Measurements from ENCODE around the gene ELK4.

The ELK4 gene

DNA sequence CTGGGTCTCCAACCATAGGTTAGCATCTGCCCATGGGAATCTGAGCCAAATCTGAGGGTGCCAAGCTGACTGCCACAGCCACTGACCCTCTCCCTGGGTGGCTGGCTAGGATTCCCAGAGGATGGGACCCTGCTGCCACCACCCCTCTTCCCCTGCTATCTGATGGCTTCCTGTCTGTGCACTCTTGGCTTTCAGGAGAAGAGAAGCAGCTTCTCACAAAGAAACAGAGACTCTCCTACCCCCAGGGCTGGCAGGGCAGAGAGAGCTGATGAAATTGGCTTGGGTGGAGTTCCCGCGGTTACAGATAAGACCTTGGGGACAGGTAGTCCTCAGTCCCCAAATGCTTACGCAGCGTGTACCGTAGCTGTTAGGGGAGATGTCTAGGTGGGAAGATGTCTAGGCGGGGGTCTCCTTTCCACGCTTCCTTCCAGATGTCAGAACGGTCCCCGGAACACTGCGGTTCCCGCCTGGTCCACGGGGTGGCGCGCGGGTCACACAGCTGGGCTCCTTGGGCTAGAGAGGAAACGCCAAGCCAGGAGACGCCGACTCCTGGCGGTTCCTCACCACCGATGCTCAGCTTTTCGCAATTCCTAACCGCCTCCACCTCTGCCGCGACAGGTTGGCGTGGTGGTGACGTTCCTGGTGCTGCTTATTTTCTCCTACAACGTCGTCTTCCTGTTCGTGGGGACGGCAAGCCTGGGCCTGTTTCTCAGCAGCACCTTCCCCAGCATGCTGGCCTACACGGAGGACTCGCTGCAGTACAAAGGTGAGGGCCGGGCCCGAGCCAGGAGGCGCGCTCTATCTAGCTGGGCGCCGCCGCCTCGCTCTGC lies 40.1 kb downstream of the ELK4 start:
- Histone ChIP-seq H3K4me3 (ENCODE audit: low read depth in 1 of 2, low read length in 1 of 2) (peak overlapping the region; percentile 26 to 44), H3K27ac (no peak overlapping the region)

DNA sequence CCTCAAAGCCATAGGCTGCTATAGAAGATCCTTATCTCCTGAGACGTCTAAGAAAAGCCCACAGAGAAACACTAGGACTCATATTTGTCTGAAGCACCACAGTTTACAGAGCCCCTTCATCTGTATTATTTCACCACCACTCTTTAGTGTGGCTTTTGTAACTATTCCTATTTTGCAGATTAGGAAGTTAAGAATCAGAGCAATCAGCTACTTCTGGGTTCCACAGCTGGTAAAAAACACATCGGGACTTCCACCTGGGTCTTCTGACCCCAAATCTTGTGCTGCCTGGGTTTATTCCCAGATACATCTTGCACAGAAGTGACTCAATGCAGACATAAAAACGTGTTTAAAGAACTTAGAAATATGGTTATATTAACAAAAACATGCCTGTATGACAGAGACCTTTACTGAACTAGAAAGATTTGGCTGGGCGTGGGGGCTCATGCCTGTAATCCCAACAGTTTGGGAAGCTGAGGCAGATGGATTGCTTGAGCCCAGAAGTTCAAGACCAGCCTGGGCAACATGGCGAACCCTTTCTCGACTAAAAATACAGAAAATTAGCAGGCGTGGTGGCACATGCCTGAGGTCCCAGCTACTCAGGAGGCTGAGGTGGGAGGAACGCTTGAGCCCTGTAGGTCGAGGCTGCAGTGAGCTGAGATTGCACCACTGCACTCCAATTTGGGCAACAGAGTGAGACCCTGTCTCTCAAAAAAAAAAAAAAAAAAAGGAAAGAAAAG lies 40.9 kb downstream of the ELK4 start:
- Histone ChIP-seq H3K27me3 (no peaks in the 10 kb centered on the region), H3K36me3 (no peaks in the 10 kb centered on the region)

More for the DNA sequence above, 40.1 kb downstream of the ELK4 start:
- no peaks in the 10 kb centered on the region for H3K27me3 ChIP-seq
- H3K9me3 ChIP-seq = no peaks in the 10 kb centered on the region
- peaks cover 0 to 6% of the 10 kb centered on the region in 2 experiments for H3K4me1 ChIP-seq (ENCODE audit: control insufficient read depth in 1 of 2, insufficient read depth in 1 of 2, low read depth in 1 of 2, low read length in 1 of 2)
- TF ChIP-seq, protein P1, sequence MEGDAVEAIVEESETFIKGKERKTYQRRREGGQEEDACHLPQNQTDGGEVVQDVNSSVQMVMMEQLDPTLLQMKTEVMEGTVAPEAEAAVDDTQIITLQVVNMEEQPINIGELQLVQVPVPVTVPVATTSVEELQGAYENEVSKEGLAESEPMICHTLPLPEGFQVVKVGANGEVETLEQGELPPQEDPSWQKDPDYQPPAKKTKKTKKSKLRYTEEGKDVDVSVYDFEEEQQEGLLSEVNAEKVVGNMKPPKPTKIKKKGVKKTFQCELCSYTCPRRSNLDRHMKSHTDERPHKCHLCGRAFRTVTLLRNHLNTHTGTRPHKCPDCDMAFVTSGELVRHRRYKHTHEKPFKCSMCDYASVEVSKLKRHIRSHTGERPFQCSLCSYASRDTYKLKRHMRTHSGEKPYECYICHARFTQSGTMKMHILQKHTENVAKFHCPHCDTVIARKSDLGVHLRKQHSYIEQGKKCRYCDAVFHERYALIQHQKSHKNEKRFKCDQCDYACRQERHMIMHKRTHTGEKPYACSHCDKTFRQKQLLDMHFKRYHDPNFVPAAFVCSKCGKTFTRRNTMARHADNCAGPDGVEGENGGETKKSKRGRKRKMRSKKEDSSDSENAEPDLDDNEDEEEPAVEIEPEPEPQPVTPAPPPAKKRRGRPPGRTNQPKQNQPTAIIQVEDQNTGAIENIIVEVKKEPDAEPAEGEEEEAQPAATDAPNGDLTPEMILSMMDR (IDR thresholded peaks at IDR 0.05) = peak; percentile 89
- no peaks in the 10 kb centered on the region for H3K36me3 ChIP-seq

DNA sequence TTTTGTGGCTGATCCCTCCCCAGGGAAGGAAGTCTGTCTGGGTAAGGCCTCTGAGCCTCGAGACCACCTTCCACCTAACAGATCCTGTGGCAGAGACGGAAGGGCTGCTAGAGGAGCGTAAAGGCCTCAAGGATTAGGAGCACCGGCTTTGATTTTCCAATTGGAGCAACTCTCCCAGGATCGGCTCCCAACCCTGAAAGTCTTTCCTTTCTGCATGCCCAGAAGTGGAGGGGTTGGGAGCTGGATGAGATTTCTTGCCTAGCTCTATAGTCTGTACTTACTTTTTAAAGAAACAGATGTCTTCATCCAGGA lies 41.4 kb downstream of the ELK4 start:
- Histone ChIP-seq H3K4me3 (ENCODE audit: low read depth in 1 of 2, low read length in 1 of 2) (no peak overlapping the region), H3K27ac (no peak overlapping the region), H3K9me3 (no peaks in the 10 kb centered on the region), H3K36me3 (no peaks in the 10 kb centered on the region), H3K27me3 (no peaks in the 10 kb centered on the region), H3K4me1 (ENCODE audit: control insufficient read depth in 1 of 2, insufficient read depth in 1 of 2, low read depth in 1 of 2, low read length in 1 of 2) (peaks cover 0 to 6% of the 10 kb centered on the region in 2 experiments)
- TF ChIP-seq, protein P1 (IDR thresholded peaks at IDR 0.05) = no peak

More for the DNA sequence above, 40.9 kb downstream of the ELK4 start:
- Histone ChIP-seq H3K9me3 (no peaks in the 10 kb centered on the region), H3K27ac (no peak overlapping the region), H3K4me1 (ENCODE audit: control insufficient read depth in 1 of 2, insufficient read depth in 1 of 2, low read depth in 1 of 2, low read length in 1 of 2) (peaks cover 0 to 6% of the 10 kb centered on the region in 2 experiments), H3K4me3 (ENCODE audit: low read depth in 1 of 2, low read length in 1 of 2) (no peak overlapping the region)
- TF ChIP-seq, protein P1 (IDR thresholded peaks at IDR 0.05) = no peak

DNA sequence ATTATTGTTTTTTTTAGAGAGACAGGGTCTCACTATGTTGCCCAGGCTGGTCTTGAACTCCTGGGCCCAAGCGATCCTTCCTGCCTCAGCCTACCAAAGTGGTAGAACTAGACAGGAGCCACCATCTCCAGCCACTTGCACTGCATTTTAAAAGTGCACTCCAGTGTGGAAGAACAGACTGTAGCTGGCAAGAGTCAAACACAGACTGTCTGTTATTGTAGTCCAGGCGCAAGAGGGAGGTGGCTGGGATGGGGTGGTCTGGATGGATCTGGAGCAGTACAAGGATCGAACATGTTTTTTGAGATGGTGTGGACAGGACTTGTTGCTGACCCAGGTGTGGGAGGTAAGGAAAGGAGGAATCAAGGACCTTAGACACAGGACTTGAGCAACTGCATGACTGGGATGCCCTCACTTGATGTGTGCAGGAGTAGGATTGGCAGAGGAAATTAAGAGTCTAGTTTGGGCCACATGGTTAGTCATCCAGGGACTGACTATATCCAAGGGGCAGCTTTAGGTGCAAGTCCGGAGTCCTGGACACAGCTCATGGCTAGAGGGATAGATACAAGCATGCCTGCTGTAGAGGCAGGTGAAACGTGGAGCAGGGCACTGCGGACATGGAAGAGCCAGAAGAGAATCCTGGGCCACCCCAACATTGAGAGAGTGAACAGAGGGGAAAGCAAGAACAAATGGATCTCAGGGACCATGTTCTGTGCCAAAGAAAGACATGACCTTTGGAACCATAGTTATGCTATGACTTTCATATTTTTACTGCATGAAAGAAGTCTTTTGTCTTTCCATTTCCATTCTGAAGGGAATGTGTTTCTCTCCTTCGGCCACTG lies 42.0 kb downstream of the ELK4 start:
- Histone ChIP-seq H3K9me3 (no peaks in the 10 kb centered on the region), H3K4me3 (ENCODE audit: low read depth in 1 of 2, low read length in 1 of 2) (no peak overlapping the region), H3K36me3 (no peaks in the 10 kb centered on the region), H3K27ac (no peak overlapping the region), H3K4me1 (ENCODE audit: control insufficient read depth in 1 of 2, insufficient read depth in 1 of 2, low read depth in 1 of 2, low read length in 1 of 2) (peaks cover 0 to 6% of the 10 kb centered on the region in 2 experiments), H3K27me3 (no peaks in the 10 kb centered on the region)
- TF ChIP-seq, protein P1 (IDR thresholded peaks at IDR 0.05) = no peak

DNA sequence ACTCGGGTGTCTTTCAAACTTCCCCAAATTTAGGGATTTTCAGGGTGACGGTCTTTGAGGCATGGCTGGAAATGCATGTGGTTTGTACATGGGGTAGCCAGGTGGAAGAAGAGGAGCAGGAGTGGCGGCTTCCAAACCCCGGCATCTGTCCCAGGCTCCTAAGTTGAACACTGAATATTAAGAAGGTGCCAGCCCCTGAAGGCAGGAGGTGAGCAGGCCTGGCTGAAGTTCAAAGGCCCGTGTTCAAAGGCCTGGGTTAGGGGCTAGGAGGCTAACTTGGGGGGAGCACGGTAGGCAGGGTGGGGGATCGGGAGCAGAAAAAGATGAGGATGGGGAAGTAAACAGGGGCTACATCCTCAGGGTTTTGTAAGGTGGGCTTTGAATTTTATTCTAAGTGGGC lies 42.8 kb downstream of the ELK4 start:
- TF ChIP-seq, protein P1 (IDR thresholded peaks at IDR 0.05) = no peak
- Histone ChIP-seq H3K4me1 (ENCODE audit: control insufficient read depth in 1 of 2, insufficient read depth in 1 of 2, low read depth in 1 of 2, low read length in 1 of 2) (peaks cover 0 to 6% of the 10 kb centered on the region in 2 experiments), H3K9me3 (no peaks in the 10 kb centered on the region), H3K4me3 (ENCODE audit: low read depth in 1 of 2, low read length in 1 of 2) (no peak overlapping the region), H3K27me3 (no peaks in the 10 kb centered on the region), H3K36me3 (no peaks in the 10 kb centered on the region), H3K27ac (no peak overlapping the region)

All from neutrophil (primary cell).